Measurements from ENCODE around the gene TNF. TPM values are rescaled to one million over a fixed set of nuclear protein-coding genes. Genes with fewer than 3 reads are reported as not detected.

Gene TNF
- total RNA-seq, 1 experiment from 2014 or later: not detected

DNA sequence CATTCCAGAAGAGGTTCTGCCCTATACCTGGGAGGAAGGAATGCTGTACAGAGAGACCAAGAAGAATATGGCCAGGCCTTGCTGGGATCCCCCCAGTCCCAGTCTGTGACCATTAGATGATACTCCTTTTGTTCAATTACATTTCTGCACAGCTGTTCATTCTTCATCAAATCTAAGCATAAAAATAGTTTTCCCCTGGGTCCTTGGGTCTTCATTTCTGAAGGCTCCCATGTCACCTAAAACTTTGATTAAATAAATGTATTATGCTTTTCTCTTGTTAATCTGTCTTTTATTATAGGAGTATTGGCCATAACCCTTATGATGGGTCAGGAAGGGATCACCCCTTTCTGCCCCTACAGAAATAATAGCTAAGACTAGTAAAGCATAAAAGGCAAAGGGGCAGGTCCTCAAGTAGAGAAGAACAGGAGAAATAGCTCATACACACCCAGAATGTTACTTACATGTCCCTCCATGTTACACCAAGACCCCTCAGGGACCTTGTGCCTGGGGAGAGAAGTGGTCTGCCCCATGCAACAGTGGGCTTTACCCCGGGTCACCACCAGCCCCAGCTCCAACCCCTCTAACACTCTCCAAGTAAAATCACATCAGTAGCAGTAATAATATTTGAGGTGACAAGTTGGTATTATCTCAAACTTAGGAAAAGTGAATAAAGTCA is 5.4 kb upstream of the TNF start:
- H3K9me3 ChIP-seq (ENCODE audit: control insufficient read depth, low read depth, low read length): no peaks in the 10 kb centered on the region
- no peak overlapping the region for H3K9ac ChIP-seq (ENCODE audit: extremely low read depth, insufficient read length, low read length)
- Mint-ChIP-seq H3K27ac (no peak overlapping the region), H3K36me3 (ENCODE audit: insufficient read depth in 1 of 3, low read depth in 3 of 3) (no peaks in the 10 kb centered on the region), H3K9me3 (no peaks in the 10 kb centered on the region; a peak in 1 of 5 replicates), H3K27me3 (ENCODE audit: low read depth) (peaks cover 9% of the 10 kb centered on the region), H3K4me3 (no peak overlapping the region), H3K4me1 (peaks cover 17 to 20% of the 10 kb centered on the region in 2 experiments)
- no peak overlapping the region for H4K8ac ChIP-seq (replicated peaks; ENCODE audit: insufficient read length, low read depth, low read length)
- no peak for DNase-seq
- no peak overlapping the region for H4K91ac ChIP-seq (ENCODE audit: insufficient read length, low read depth, low read length)
- WGBS (ENCODE audit: extremely low coverage, insufficient read length, low lambda C conversion rate): no CpG with 5 or more reads among the region's 1 CpG
- H3K14ac ChIP-seq (ENCODE audit: insufficient read depth, low read length): no peak overlapping the region
- no peak overlapping the region for H3K4ac ChIP-seq (ENCODE audit: low read depth, low read length)
- no peaks in the 10 kb centered on the region for H3K4me1 ChIP-seq (ENCODE audit: insufficient read depth, low read length)
- no peak overlapping the region for H2BK120ac ChIP-seq (ENCODE audit: low read depth, low read length, poor library complexity, severe bottlenecking)
- H2BK15ac ChIP-seq (ENCODE audit: low read depth, low read length): no peak overlapping the region
- no peak overlapping the region for H3K23ac ChIP-seq (ENCODE audit: insufficient read length, low read depth, low read length)
- H3K4me2 ChIP-seq (ENCODE audit: insufficient read depth, insufficient read length, low read length): no peak overlapping the region
- H2BK12ac ChIP-seq (ENCODE audit: insufficient read length, low read depth, low read length): no peak overlapping the region
- H3K56ac ChIP-seq (ENCODE audit: insufficient read length, low read depth, low read length): no peak overlapping the region
- no peak overlapping the region for H2BK5ac ChIP-seq (ENCODE audit: insufficient read length, low read length)
- H3K79me1 ChIP-seq (ENCODE audit: insufficient read depth, low read depth, low read length, poor library complexity, severe bottlenecking): no peaks in the 10 kb centered on the region
- no peak overlapping the region for H4K5ac ChIP-seq (ENCODE audit: insufficient read length, low read depth, low read length)
- H2AFZ ChIP-seq (ENCODE audit: low read length): no peak overlapping the region
- H3K23me2 ChIP-seq (ENCODE audit: insufficient read length, low read depth, low read length, poor library complexity, severe bottlenecking): no peaks in the 10 kb centered on the region
- no peak overlapping the region for H3K18ac ChIP-seq (ENCODE audit: insufficient read length, low read depth, low read length)
- no peak overlapping the region for H2AK5ac ChIP-seq (ENCODE audit: insufficient read length, low read length)
- no peak overlapping the region for H3T11ph ChIP-seq (ENCODE audit: low read length)
- no peaks in the 10 kb centered on the region for H3K79me2 ChIP-seq (ENCODE audit: insufficient read depth, low read length)
- no peak overlapping the region for H2BK20ac ChIP-seq (ENCODE audit: low read depth, low read length, poor library complexity, severe bottlenecking)
- no peaks in the 10 kb centered on the region for H4K20me1 ChIP-seq (ENCODE audit: control insufficient read depth, insufficient read depth, insufficient read length)
- H3K27me3 ChIP-seq (ENCODE audit: insufficient read depth, low read length): no peaks in the 10 kb centered on the region
- TF ChIP-seq, protein P1, sequence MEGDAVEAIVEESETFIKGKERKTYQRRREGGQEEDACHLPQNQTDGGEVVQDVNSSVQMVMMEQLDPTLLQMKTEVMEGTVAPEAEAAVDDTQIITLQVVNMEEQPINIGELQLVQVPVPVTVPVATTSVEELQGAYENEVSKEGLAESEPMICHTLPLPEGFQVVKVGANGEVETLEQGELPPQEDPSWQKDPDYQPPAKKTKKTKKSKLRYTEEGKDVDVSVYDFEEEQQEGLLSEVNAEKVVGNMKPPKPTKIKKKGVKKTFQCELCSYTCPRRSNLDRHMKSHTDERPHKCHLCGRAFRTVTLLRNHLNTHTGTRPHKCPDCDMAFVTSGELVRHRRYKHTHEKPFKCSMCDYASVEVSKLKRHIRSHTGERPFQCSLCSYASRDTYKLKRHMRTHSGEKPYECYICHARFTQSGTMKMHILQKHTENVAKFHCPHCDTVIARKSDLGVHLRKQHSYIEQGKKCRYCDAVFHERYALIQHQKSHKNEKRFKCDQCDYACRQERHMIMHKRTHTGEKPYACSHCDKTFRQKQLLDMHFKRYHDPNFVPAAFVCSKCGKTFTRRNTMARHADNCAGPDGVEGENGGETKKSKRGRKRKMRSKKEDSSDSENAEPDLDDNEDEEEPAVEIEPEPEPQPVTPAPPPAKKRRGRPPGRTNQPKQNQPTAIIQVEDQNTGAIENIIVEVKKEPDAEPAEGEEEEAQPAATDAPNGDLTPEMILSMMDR (conservative IDR thresholded peaks at IDR 0.05): no peak
- no peak overlapping the region for H3K27ac ChIP-seq (ENCODE audit: insufficient read length, low read depth, low read length)
